ENCODE results near the gene ULBP3. TPM values are rescaled to one million over a fixed set of nuclear protein-coding genes. Genes with fewer than 3 reads are reported as not detected.

The ULBP3 gene
- total RNA-seq, 2 donors from 2014 or later = 1.1 TPM; not detected in 1

Other genes with a start within 250 kb of the ULBP3 start
- 1 to 10 TPM; 6.5 to 9.6 TPM for gene LRP11, start 204.8 kb downstream of the ULBP3 start, total RNA-seq
- 1 to 10 TPM in 1 of 2 donors, under 1 TPM in 1; 0.99 to 4.9 TPM for gene RAET1E, start 171.0 kb downstream of the ULBP3 start, total RNA-seq
- gene RAET1G, start 146.0 kb downstream of the ULBP3 start, total RNA-seq = not detected
- gene ULBP2, start 127.1 kb downstream of the ULBP3 start, total RNA-seq = not detected
- gene ULBP1, start 105.2 kb downstream of the ULBP3 start, total RNA-seq = under 1 TPM; 0.35 to 0.48 TPM
- gene RAET1L, start 43.6 kb downstream of the ULBP3 start, total RNA-seq = not detected
- gene PPP1R14C, start 73.9 kb upstream of the ULBP3 start, total RNA-seq = not detected

Data from activated T-helper 17 cell treated with anti-CD3 and anti-CD28 coated beads, Interleukin-2, amount 50 U/mL, for 72 hours (primary cell).